ENCODE data around the gene PDE6C. TPM values are rescaled to one million over a fixed set of nuclear protein-coding genes. Genes with fewer than 3 reads are reported as not detected.
A peak's percentile ranks its signal among the peaks of the same experiment; 100 is the strongest.

Gene PDE6C
- total RNA-seq, 2 donors from 2014 or later: not detected

DNA sequence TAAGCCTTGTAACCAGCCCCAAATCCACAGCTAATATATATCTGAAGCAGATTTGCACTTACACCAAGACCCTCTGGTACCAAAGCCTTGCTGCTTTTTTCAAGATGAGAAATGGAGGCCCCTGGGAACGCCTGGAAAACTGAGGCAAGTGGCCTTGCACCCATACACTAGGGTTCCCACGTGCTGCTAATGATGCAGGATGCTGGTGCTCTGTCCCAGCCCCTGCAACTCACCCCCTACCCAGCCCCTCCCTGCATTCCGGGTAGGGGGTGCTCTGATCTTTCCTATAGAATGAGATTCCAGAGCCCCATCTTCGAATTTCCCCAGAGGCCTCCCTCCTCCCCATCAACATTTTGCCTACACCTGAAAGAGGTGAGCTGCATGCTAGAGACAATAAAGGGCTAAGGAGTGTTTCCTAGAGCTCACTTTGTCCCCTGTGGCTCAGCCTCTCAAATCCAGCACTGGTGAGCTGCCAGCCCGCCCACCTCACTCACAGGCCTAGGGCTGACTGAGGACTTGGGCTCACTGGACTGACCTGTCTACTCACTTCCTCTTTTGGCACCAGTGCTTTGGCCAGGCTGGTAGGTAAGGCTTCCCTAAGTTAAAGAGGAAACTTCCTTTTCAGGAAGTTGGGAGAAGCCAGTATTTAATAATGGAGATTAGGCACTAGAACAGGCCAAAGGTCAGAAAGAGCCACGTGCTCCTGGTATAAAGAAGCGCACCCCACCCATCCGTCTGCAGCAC is 21.1 kb upstream of the PDE6C start:
- intact Hi-C loops (cut with DNase I, micrococcal nuclease): no loop called here
- ATAC-seq (peak; percentile 92), DNase-seq (peak; percentile 61 to 68)

DNA sequence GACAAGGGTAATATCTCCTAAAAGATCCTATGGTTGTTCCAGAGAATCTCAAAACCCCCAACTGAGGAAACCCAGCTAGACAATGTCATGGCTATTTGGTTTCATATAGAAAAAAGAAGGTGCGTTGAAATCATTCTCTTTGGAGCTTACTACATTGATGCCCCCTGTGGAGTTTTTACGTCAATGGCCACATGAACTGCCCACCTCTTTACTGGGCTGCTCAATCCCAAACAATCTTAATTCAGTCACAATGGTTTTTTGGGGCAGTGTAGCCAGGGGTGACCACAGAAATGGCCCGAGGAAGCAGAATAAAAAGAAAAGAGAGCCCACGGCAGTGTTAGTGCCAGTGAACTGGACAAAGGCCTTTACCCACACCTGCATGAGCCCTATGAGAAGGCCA is 19.1 kb upstream of the PDE6C start:
- ATAC-seq (no peak), DNase-seq (no peak)
- intact Hi-C loops (cut with DNase I, micrococcal nuclease): no loop called here

DNA sequence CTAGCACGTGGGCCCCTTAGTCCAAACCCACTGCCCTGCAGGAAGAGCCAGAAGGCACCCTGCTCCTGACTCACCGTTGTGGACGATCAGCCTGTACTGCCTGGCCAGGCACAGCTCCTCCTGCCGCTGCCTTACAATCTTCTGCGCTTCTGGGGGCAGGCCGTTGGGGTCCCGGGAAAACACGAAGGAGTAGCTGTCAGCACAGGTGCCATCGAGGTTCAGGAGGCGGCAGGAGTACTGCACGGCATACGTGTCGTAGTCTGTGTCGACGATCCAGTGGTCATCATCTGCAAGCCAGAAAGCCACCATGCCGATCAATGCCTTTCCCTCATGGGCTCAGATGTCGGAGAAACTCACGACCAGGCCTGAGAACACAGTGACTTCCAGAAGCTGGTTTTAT is 18.6 kb upstream of the PDE6C start:
- intact Hi-C loops (cut with DNase I, micrococcal nuclease): no loop called here
- DNase-seq: no peak
- ATAC-seq: no peak

DNA sequence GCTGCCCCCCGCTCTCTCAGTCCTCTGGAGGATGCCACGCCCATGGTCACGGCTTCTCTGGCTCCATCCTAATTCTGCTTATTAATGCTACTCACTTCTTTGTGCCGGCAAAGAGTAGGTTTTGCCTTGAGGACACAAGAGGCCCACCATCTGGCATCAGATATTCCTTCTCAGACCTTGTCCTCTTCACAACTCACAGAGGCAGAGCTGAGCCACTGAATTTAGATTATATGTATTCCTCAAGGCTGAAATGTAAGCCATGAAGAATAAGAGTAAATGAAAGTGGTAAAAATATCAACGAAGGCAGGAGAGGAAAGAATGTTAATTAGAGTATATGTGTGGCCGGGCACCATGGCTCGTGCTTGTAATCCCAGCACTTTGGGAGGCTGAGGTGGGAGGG is 17.8 kb upstream of the PDE6C start:
- DNase-seq (no peak), ATAC-seq (no peak)
- intact Hi-C loops (cut with DNase I, micrococcal nuclease): no loop called here

DNA sequence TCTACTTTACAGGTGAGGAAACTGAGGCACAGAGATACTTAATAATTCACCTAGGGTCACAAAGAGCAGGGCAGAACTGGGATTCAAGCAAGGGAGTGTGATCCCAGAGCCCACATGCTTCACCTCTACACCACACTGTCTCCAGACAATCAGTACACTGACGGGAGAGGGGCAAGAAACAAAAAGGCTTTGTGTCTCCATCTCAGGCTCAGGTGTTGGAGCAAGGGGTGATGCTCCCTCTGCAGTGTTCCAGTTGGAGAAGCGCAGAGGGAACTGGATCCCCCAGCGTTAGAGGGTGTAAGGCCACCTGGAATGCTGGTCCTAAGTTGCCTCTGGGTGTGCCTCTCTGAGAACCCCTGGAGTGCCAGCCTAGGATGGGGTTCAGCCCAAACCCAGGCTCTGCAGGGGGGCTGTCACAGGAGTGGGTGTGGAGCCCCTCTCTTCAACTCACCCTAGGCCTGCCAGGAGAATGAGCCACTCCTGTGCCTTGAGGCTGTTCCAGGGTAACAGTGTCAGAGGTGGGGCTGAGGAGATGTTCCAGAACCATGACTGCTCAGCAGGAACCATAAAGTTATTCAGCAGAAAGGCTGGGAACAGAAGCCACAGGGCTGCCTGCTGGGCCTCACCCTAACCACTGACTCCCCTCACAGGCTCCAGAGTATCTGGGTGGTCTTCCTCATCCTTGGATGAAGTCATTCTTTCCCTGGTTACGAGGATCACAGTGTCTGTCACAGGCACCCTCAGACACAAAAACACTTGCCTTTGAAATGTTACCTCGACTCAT is 16.8 kb upstream of the PDE6C start:
- DNase-seq: no peak
- intact Hi-C loops (cut with DNase I, micrococcal nuclease): no loop called here
- no peak for ATAC-seq

DNA sequence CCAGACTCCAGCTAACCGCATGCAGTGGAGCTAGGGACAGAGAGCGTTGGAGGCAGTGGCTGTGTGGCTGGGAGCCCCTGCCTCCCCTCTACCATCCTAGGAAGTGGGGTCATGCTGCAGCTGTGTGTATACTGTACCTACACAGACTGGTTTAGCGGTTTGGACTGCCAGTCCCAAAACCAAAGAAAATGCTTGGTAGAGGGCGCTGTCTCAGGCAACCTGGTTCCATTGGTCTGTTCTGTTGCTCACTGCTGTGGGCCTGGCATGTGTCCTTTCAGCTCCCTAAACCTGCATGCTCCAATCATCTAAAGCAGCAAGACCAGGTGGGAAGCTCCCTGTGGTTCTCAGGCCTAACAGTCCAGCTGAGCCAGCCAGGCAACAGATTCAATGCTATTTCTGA is 15.8 kb upstream of the PDE6C start:
- intact Hi-C loops (cut with DNase I, micrococcal nuclease): no loop called here
- no peak for ATAC-seq
- no peak for DNase-seq

DNA sequence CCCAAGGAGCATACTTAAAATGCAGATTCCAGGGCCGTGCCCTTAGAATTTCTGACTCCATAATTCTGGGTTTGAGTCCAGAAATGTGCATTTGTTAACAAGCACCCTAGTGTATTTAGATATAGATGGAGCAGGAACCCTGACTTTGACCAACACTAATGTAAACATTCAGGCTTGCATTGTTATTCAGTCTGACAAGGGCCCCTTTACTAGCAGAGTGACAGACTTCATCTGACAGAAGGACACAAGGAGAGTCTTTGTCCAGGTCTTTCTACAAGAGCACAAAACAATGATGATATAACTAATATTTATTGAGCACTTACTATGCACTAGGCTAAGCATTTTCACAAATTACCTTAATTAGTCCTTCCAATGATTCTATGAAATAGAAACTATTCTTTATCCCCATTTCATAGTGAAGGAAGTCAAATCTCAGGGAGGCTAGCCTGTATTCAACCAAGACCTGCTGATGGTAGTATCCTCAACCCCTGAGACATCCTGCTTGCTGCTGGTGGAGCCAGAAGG is 15.2 kb upstream of the PDE6C start:
- DNase-seq (no peak), ATAC-seq (no peak)
- intact Hi-C loops (cut with DNase I, micrococcal nuclease): no loop called here

DNA sequence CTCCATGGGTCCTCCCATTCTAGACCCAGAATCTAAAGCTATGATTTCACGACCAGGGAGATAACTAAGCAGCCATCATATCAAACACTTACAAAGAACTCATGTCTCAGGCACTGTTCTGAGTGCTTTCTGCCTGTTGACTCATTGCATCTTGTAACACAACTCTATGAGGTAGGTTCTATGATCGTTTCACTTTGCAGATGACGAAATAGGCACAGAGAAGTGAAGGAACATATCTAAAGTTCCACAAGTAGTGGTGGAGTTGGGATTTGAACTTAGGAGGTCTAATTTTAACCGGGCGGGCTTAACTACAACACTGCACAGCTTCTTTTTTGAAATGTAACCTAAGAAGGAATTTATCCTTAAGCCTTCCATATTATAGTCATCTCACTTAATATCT is 14.2 kb upstream of the PDE6C start:
- no peak for ATAC-seq
- DNase-seq: no peak
- intact Hi-C loops (cut with DNase I, micrococcal nuclease): no loop called here

DNA sequence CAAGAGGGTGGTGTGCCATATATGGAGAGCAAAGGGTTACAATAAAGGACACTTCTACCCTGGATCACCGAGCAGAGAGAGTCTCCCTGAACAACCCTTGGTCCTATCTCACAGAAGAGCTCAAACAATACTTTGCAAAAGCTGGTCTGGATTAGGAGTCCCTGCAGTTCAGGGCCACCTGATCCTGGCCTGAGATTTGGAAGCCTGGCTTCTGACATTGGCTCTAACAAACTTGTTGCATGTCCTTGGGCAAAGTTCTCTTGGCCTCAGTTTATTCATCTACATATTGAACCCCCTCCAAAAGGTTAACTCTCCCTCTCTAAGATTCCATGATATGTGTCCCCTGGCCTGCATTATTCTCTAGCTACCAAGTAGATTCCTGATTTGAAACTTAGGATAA is 13.0 kb upstream of the PDE6C start:
- ATAC-seq (no peak), DNase-seq (no peak)
- intact Hi-C loops (cut with DNase I, micrococcal nuclease): no loop called here

DNA sequence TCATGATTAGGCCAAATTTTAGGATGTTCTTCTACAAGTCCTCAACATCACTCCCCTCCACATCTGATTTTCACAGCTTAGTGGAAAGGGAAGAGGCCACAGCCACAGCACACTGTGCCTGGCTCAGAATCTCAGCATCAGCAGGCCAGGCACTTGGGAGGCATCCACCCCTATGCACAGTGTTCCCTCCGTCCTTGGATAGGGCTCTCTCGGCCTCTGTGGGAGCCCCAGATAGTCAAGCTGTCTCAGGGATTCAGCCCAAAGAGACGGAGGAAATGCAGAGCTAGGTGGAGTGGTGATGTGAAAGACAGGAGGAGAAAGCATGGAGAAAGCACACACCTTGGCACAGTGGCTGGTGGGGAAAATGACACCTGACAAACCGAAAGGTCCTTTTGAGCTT is 12.6 kb upstream of the PDE6C start:
- ATAC-seq: no peak
- intact Hi-C loops (cut with DNase I, micrococcal nuclease): no loop called here

DNA sequence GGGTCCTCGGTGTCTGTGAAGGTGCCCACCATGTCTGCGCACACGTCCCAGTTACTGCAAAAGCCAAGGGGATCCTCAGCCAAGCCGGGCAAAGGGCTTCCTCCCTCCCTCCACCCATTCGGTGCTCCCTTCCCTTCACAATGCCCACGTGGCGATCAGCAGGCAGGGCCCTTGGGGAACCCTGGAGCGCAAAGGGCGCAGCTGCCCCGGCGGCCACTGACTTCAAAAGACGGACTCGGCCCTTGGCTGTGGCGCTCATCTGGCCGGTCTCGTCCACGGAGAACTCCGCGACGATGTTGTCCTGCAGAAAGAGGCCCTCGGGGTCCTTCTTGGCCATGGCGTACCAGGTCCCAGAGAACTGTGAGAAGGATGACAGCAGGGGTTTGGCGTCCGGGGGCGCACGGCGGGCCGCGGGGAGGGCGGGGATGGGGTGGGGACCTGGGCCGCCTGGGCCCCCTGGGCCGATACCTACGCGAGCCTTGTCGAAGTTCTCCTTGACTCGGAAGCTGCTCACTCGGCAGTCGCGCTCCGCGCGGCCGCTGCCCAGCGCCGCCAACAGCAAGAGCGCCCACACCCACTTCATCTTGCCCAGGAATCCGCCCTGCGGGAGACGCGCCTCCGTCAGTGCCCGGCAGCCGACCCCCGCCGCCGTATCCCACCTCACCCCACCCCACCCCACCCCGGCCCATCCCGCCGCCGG is 11.7 kb upstream of the PDE6C start:
- ATAC-seq (peak; percentile 89), DNase-seq (peak in 1 of 2 donors; percentile 47)
- intact Hi-C loops (cut with DNase I, micrococcal nuclease): no loop called here

More for the DNA sequence above, 12.6 kb upstream of the PDE6C start:
- no peak for DNase-seq

DNA sequence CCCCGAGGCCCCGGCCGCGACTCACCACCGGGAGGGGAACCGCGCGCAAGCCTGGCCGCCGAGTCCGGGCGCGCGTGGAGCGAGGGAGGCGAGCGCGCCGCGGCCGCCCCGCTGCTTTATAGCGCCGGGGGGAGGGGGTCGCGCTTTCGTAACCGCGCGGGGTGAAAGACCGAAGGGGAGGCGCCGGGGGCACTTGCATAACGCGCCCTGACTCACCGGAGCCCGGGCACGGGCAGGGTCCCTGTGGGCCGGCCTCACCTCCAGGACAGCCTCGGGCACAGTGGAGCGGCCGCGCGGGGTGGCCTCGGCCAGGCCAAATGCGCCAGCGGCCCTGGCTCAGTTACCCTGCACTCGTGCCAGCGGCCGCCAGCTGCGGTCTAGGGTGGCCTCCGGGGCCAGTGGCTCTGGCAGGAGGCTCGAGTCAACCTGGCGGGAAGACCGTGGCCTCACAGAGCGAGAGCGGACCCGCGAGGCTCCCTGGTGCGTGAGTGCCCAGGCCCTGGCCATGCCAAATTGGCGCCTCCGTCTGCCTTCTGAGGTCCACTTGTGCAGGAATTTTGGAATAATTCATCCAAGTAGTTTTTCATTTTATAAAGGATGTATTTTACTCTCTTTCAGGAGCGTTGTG is 11.1 kb upstream of the PDE6C start, which contains the start of gene RBP4:
Gene RBP4, minus strand, starts transcription at position 90 of the 628 bp plus-strand sequence. CDS start 207 bp downstream, outside the sequence.
- DNase-seq (peak in 1 of 2 donors; percentile 19), ATAC-seq (peak; percentile 59)
- intact Hi-C loops (cut with DNase I, micrococcal nuclease): no loop called here

DNA sequence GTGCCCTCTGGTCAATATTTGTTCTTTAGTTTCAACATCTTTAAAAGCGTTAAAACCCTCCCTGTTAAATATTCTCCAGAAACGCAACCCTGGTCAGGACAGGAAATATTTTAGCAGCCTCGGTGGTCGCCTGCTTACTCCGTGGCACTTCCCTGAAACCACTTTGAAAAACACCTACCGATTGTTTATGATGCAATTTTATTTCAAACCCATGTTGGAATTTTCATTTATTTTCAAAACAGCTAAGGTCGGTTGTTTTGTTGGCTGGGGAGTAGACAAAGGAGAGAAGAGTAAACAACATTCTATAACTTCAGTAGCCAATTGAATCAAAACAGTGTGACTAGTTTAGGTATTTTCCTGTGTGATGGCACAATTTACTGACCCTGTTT is 10.6 kb upstream of the PDE6C start:
- no peak for ATAC-seq
- no peak for DNase-seq
- intact Hi-C loops (cut with DNase I, micrococcal nuclease): no loop called here

DNA sequence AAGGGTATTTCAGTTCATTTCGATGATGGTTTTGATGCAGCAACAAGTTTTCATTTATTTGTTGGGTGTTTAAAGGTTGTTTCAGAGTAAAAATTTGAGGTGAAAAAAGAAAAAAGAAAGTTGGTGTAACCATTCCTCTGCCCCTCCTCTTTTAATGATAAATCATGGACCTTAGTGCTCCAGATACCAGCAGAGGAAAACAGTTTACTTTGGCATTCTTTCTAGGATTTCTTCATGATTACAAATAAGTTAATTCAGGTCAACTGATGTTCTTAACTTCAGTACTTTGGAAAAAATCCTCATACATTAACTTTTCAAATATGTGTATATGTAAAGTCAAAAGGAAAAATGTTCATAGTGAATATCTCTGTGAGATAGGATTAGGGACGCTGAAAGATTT is 9.3 kb upstream of the PDE6C start:
- ATAC-seq: no peak
- DNase-seq: no peak
- intact Hi-C loops (cut with DNase I, micrococcal nuclease): no loop called here

DNA sequence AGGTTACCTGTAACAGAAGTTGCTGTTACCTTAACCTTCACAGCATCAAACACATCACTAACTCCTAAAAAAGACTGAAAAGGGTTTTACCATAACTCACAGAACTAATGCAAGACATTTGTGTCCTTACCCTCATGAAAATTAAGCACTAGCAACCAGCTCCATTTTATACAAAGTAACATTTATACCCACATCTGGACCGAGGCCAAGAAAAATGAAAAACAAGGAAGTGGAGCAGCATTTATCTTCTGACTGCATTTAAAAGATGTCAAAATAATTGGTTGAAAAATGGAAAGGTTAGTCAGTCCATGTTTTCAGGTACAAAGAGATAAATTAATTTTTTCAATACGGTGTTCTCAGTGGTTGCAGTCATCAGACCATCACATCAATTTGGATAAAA is 8.2 kb upstream of the PDE6C start:
- DNase-seq: no peak
- intact Hi-C loops (cut with DNase I, micrococcal nuclease): no loop called here
- no peak for ATAC-seq

DNA sequence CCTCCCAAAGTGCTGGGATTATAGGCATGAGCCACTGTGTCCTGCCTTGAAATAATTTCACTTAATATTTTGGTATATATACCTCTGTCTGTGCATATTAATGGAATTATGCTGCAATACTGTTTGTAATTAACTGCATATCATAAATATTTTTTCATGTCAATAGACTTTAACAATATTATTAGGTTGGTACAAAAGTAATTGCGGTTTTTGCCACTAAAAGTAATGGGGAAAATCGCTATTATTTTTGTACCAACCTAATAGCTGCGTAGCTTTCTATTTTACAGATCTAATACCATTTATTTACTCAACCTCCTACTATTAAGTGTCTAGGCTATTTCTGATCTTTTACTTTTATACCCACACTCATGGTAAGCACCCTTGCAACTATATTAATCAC is 3.9 kb upstream of the PDE6C start:
- intact Hi-C loops (cut with DNase I, micrococcal nuclease): no loop called here
- DNase-seq (no peak), ATAC-seq (no peak)

DNA sequence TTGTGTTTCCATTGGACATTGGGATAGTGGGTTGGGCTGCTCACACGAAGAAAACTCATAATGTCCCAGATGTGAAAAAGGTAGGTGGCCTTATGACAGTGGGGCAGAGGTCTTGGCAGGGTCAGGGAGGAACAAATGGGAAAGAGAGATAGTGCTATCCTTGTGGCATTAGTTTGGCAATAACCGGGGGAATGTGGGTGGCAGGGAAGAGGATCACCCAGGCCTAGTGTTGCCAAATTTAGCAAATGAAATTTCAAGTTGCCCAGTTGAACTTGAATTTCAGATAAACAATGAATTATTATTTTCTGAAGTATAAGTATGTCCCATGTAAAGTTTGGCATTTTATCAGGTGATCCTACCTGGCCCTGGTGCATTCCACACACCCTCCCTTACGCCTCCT is 789 bp downstream of the PDE6C start:
- no peak for ATAC-seq
- DNase-seq: no peak
- intact Hi-C loops (cut with DNase I, micrococcal nuclease): no loop called here

DNA sequence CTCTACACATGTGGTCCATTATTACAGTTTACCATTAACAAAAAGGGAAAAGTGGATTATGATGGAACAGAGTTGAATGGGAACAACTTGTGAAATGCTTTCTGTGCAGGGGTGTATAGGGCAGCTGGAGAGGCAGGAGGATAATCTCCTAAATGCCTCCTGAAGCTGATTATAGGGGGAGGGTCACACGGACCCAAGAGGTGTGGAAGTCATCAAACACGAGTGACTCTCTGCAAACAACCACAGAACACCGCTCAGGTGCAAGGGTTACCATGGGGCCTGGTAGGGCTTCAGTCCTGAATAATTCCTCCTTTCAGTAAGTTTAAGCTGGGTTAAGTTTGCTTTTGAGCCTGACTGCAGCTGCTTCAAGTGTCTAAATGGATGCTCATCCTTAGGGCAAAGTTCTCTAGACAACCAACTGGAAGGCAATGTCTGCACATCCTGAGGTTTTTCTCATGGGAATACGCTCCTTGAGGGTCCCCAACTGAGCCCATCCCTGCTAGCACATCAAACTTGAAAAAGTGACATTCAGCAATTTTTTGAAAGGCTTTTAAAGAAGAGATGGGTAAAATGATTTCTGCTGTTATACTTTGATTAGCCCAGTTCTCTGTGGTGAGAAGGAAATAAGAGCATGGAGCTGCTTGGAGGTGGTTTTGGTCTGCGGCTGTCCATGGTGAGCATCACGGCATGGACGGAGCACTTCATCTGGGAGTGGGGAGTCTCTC is 1.9 kb downstream of the PDE6C start:
- intact Hi-C loops (cut with DNase I, micrococcal nuclease): no loop called here
- ATAC-seq: no peak

More for the DNA sequence above, 1.9 kb downstream of the PDE6C start:
- DNase-seq: no peak
